ENCODE data around the gene MORN5.

The MORN5 gene

GRCh38 chr9:122183501-122183900 is 23.8 kb downstream of the MORN5 start:
- no peak for DNase-seq (ENCODE audit: low spot score)
- in situ Hi-C loops (cut with MboI; ENCODE audit: low sequenced_read_pairs, unreplicated experiment), result no loop called here
- TF ChIP-seq CTCF (IDR thresholded peaks at IDR 0.05; ENCODE audit: borderline replicate concordance, control extremely low read depth, extremely low read depth, insufficient read depth, missing control alignments), result no peak

- in situ Hi-C loops (cut with MboI; ENCODE audit: low sequenced_read_pairs, unreplicated experiment), result no loop called here
- TF ChIP-seq CTCF (IDR thresholded peaks at IDR 0.05; ENCODE audit: borderline replicate concordance, control extremely low read depth, extremely low read depth, insufficient read depth, missing control alignments), result no peak
- no peak for DNase-seq (ENCODE audit: low spot score)
Measured at GRCh38 chr9:122184551-122184950, 24.8 kb downstream of the MORN5 start.

- in situ Hi-C loops (cut with MboI; ENCODE audit: low sequenced_read_pairs, unreplicated experiment), result no loop called here
- no peak for DNase-seq (ENCODE audit: low spot score)
- TF ChIP-seq CTCF (IDR thresholded peaks at IDR 0.05; ENCODE audit: borderline replicate concordance, control extremely low read depth, extremely low read depth, insufficient read depth, missing control alignments), result no peak
Measured at GRCh38 chr9:122186301-122186700, 26.6 kb downstream of the MORN5 start.

GRCh38 chr9:122186777-122187470 is 27.2 kb downstream of the MORN5 start:
- DNase-seq (ENCODE audit: low spot score), result no peak
- no peak for TF ChIP-seq CTCF (IDR thresholded peaks at IDR 0.05; ENCODE audit: borderline replicate concordance, control extremely low read depth, extremely low read depth, insufficient read depth, missing control alignments)
- in situ Hi-C loops (cut with MboI; ENCODE audit: low sequenced_read_pairs, unreplicated experiment), result no loop called here

- TF ChIP-seq CTCF (IDR thresholded peaks at IDR 0.05; ENCODE audit: borderline replicate concordance, control extremely low read depth, extremely low read depth, insufficient read depth, missing control alignments), result no peak
- no peak for DNase-seq (ENCODE audit: low spot score)
- in situ Hi-C loops (cut with MboI; ENCODE audit: low sequenced_read_pairs, unreplicated experiment), result no loop called here
Measured at GRCh38 chr9:122188369-122188768, 28.7 kb downstream of the MORN5 start.

- no peak for TF ChIP-seq CTCF (IDR thresholded peaks at IDR 0.05; ENCODE audit: borderline replicate concordance, control extremely low read depth, extremely low read depth, insufficient read depth, missing control alignments)
- in situ Hi-C loops (cut with MboI; ENCODE audit: low sequenced_read_pairs, unreplicated experiment), result no loop called here
- DNase-seq (ENCODE audit: low spot score), result no peak
Measured at GRCh38 chr9:122190597-122191381, 31.1 kb downstream of the MORN5 start.
